DND-41 (cell line): ENCODE data around the gene STK36.

Source experiments
- ATAC-seq: fragments of 200-7000 bp; cut with Tn5 transposase; 3 replicates; pipeline ENCODE4 v1.9.1; 2021; ENCODE audit warnings: low read depth; ENCODE audit not compliant: insufficient read depth
- DNase-seq: peaks from one replicate; pipeline ENCODE4 v3.0.0-alpha.2; 2020
- H2AFZ ChIP-seq: 2 replicates; pipeline ENCODE4 v1.6.0; 2012; ENCODE audit warnings: low read depth, low read length
- H3K27ac ChIP-seq: 2 replicates; pipeline ENCODE4 v1.5.1; 2012; ENCODE audit warnings: low read length, inconsistent platforms
- H3K27me3 ChIP-seq: fragments of 200-600 bp; sonication (generic); 2 replicates; pipeline ENCODE4 v1.6.0; 2012; ENCODE audit warnings: low read length, mild to moderate bottlenecking, inconsistent platforms; ENCODE audit not compliant: insufficient read depth, poor library complexity
- H3K36me3 ChIP-seq: 2 replicates; pipeline ENCODE4 v1.5.1; 2012; ENCODE audit warnings: low read length, inconsistent platforms; ENCODE audit not compliant: insufficient read depth
- H3K4me1 ChIP-seq: 2 replicates; pipeline ENCODE4 v1.5.1; 2012; ENCODE audit warnings: mild to moderate bottlenecking, low read length; ENCODE audit not compliant: insufficient read depth
- H3K4me2 ChIP-seq: 2 replicates; pipeline ENCODE4 v1.6.0; 2012; ENCODE audit warnings: mild to moderate bottlenecking, moderate library complexity, low read length, inconsistent platforms; ENCODE audit not compliant: insufficient read depth
- H3K4me3 ChIP-seq, 2 experiments: fragments of 200-600 bp in 1 of 2; shearing (Covaris generic) in 1 of 2; 2 replicates each; pipeline ENCODE4 v1.5.1; 2012 to 2016; ENCODE audit warnings: inconsistent platforms in 2 of 2, low read length in 2 of 2, mild to moderate bottlenecking in 2 of 2, low read depth in 1 of 2, moderate library complexity in 1 of 2
- H3K79me2 ChIP-seq: 2 replicates; pipeline ENCODE4 v1.6.0; 2012; ENCODE audit warnings: low read length, inconsistent platforms; ENCODE audit not compliant: insufficient read depth
- H3K9ac ChIP-seq: 2 replicates; pipeline ENCODE4 v1.6.0; 2012; ENCODE audit warnings: low read depth, mild to moderate bottlenecking, inconsistent platforms, low read length, moderate library complexity
- H3K9me3 ChIP-seq: 2 replicates; pipeline ENCODE4 v1.5.1; 2012; ENCODE audit warnings: low read length, moderate library complexity, mild to moderate bottlenecking, inconsistent platforms; ENCODE audit not compliant: insufficient read depth, severe bottlenecking
- H4K20me1 ChIP-seq: 2 replicates; pipeline ENCODE4 v1.6.0; 2012; ENCODE audit warnings: low read length; ENCODE audit not compliant: insufficient read depth
- EZH2 ChIP-seq: IDR thresholded peaks from 3 replicates; pipeline ENCODE4 v1.6.1; 2012; ENCODE audit warnings: borderline replicate concordance, low read depth, mild to moderate bottlenecking, moderate library complexity, low read length, inconsistent platforms; ENCODE audit not compliant: severe bottlenecking
- TF ChIP-seq, protein P1 (sequence below): IDR thresholded peaks from 2 replicates; pipeline ENCODE4 v1.5.1; 2012; ENCODE audit warnings: borderline replicate concordance, low read length, moderate library complexity, mild to moderate bottlenecking; ENCODE audit not compliant: poor library complexity, severe bottlenecking; ENCODE audit errors: extremely low read depth

STK36 gene

GRCh38 chr2:218745559-218746469, 73.9 kb downstream of the STK36 start:
- H3K27ac ChIP-seq = no peak overlapping the region
- TF ChIP-seq, protein P1, sequence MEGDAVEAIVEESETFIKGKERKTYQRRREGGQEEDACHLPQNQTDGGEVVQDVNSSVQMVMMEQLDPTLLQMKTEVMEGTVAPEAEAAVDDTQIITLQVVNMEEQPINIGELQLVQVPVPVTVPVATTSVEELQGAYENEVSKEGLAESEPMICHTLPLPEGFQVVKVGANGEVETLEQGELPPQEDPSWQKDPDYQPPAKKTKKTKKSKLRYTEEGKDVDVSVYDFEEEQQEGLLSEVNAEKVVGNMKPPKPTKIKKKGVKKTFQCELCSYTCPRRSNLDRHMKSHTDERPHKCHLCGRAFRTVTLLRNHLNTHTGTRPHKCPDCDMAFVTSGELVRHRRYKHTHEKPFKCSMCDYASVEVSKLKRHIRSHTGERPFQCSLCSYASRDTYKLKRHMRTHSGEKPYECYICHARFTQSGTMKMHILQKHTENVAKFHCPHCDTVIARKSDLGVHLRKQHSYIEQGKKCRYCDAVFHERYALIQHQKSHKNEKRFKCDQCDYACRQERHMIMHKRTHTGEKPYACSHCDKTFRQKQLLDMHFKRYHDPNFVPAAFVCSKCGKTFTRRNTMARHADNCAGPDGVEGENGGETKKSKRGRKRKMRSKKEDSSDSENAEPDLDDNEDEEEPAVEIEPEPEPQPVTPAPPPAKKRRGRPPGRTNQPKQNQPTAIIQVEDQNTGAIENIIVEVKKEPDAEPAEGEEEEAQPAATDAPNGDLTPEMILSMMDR = no peak
- TF ChIP-seq EZH2 = no peak
- ATAC-seq (no peak), DNase-seq (no peak)
- peaks cover 8% of the 10 kb centered on the region; the same call in 1 of the 2 replicates for H4K20me1 ChIP-seq
- H3K79me2 ChIP-seq = no peaks in the 10 kb centered on the region
- H3K36me3 ChIP-seq = peaks cover 92% of the 10 kb centered on the region
- H2AFZ ChIP-seq = no peak overlapping the region
- H3K9ac ChIP-seq = no peak overlapping the region
- H3K27me3 ChIP-seq = no peaks in the 10 kb centered on the region
- H3K4me1 ChIP-seq = no peaks in the 10 kb centered on the region
- no peak overlapping the region for H3K4me3 ChIP-seq
- H3K4me2 ChIP-seq = no peak overlapping the region
- no peaks in the 10 kb centered on the region for H3K9me3 ChIP-seq

- Histone ChIP-seq H3K79me2 (no peaks in the 10 kb centered on the region), H3K36me3 (peaks cover 92% of the 10 kb centered on the region), H3K9me3 (no peaks in the 10 kb centered on the region), H3K4me1 (no peaks in the 10 kb centered on the region), H3K9ac (no peak overlapping the region), H3K27ac (no peak overlapping the region), H4K20me1 (peaks cover 8% of the 10 kb centered on the region; the same call in 1 of the 2 replicates), H2AFZ (no peak overlapping the region), H3K4me3 (no peak overlapping the region), H3K27me3 (no peaks in the 10 kb centered on the region), H3K4me2 (no peak overlapping the region)
- no peak for ATAC-seq
- no peak for DNase-seq
- TF ChIP-seq, protein P1 = no peak
- TF ChIP-seq EZH2 = no peak
These were observed 74.5 kb downstream of the STK36 start for GRCh38 chr2:218746470-218746795.

- Histone ChIP-seq H3K9me3 (no peaks in the 10 kb centered on the region), H3K4me1 (no peaks in the 10 kb centered on the region), H3K4me2 (no peak overlapping the region)
These were observed 75.1 kb downstream of the STK36 start for GRCh38 chr2:218746960-218747359.

More at GRCh38 chr2:218746960-218747359, 75.1 kb downstream of the STK36 start:
- TF ChIP-seq, protein P1 = no peak
- no peak for TF ChIP-seq EZH2
- no peak overlapping the region for H3K4me3 ChIP-seq
- no peak overlapping the region for H3K27ac ChIP-seq
- DNase-seq = no peak
- no peaks in the 10 kb centered on the region for H3K27me3 ChIP-seq
- no peak for ATAC-seq
- H3K36me3 ChIP-seq = peaks cover 90% of the 10 kb centered on the region
- H3K79me2 ChIP-seq = no peaks in the 10 kb centered on the region
- peaks cover 8% of the 10 kb centered on the region; the same call in 1 of the 2 replicates for H4K20me1 ChIP-seq
- no peak overlapping the region for H2AFZ ChIP-seq
- H3K9ac ChIP-seq = no peak overlapping the region
